Stimulated activated CD8-positive, alpha-beta memory T cell treated with anti-CD3 and anti-CD28 coated beads, Interleukin-15, amount 100 ng/mL, for 48 hours (primary cell): ENCODE data around the gene ARHGAP26.
A peak's percentile ranks its signal among the peaks of the same experiment; 100 is the strongest.

Source experiments
- DNase-seq, 2 donors: peaks; one replicate each; pipeline ENCODE4 v3.0.0-alpha.2; 2020; ENCODE audit warnings: low read depth in 2 of 2

ARHGAP26 gene

GRCh38 chr5:142749321-142749720 lies 20.9 kb upstream of the ARHGAP26 start:
- no peak for DNase-seq

- DNase-seq = no peak
These were observed 17.0 kb upstream of the ARHGAP26 start for GRCh38 chr5:142753116-142753631.

GRCh38 chr5:142754031-142754430 lies 16.1 kb upstream of the ARHGAP26 start:
- DNase-seq = no peak

GRCh38 chr5:142756576-142756975 lies 13.6 kb upstream of the ARHGAP26 start:
- no peak for DNase-seq

- DNase-seq = no peak
These were observed 12.6 kb upstream of the ARHGAP26 start for GRCh38 chr5:142757564-142757963.

GRCh38 chr5:142758062-142758795 lies 11.9 kb upstream of the ARHGAP26 start:
- DNase-seq = no peak

- DNase-seq = no peak
These were observed 11.4 kb upstream of the ARHGAP26 start for GRCh38 chr5:142758796-142759145.

GRCh38 chr5:142763701-142764100 lies 6.5 kb upstream of the ARHGAP26 start:
- no peak for DNase-seq

GRCh38 chr5:142767178-142767577 lies 3.0 kb upstream of the ARHGAP26 start:
- no peak for DNase-seq

- no peak for DNase-seq
These were observed 2.3 kb upstream of the ARHGAP26 start for GRCh38 chr5:142767911-142768310.

- DNase-seq = no peak
These were observed 855 bp upstream of the ARHGAP26 start for GRCh38 chr5:142769251-142769792.

GRCh38 chr5:142770650-142771609 lies 753 bp downstream of the ARHGAP26 start:
- peak; percentile 38 to 39 for DNase-seq

- DNase-seq = no peak
These were observed 1.5 kb downstream of the ARHGAP26 start for GRCh38 chr5:142771666-142772065.

- DNase-seq = no peak
These were observed 2.5 kb downstream of the ARHGAP26 start for GRCh38 chr5:142772446-142773293.

- no peak for DNase-seq
These were observed 6.9 kb downstream of the ARHGAP26 start for GRCh38 chr5:142777099-142777498.

GRCh38 chr5:142777850-142778249 lies 7.7 kb downstream of the ARHGAP26 start:
- no peak for DNase-seq

- no peak for DNase-seq
These were observed 9.1 kb downstream of the ARHGAP26 start for GRCh38 chr5:142779163-142779840.

- no peak for DNase-seq
These were observed 10.7 kb downstream of the ARHGAP26 start for GRCh38 chr5:142780871-142781270.

GRCh38 chr5:142782976-142783530 lies 12.9 kb downstream of the ARHGAP26 start:
- no peak for DNase-seq

GRCh38 chr5:142783601-142784341 lies 13.6 kb downstream of the ARHGAP26 start:
- DNase-seq = peak; percentile 69 to 74
